Aorta (tissue), 5 donors: ENCODE data around the gene DCP1A. TPM values are rescaled to one million over a fixed set of nuclear protein-coding genes. Genes with fewer than 3 reads are reported as not detected.

Source experiments
- ATAC-seq: fragments of 200-7000 bp; cut with Tn5 transposase; one replicate; pipeline ENCODE4 v1.9.1; 2022; ENCODE audit warnings: moderate library complexity; ENCODE audit not compliant: low FRiP score
- DNase-seq, 2 donors: peaks; one replicate each; pipeline ENCODE4 v3.0.0-alpha.2; 2020
- H3K27ac ChIP-seq, 2 donors: one replicate each; pipeline ENCODE4 v1.5.1; 2013; ENCODE audit warnings: low read length in 2 of 2, mild to moderate bottlenecking in 2 of 2, moderate library complexity in 2 of 2, control low read depth in 1 of 2, inconsistent platforms in 1 of 2, low read depth in 1 of 2
- H3K27me3 ChIP-seq, 2 donors: one replicate each; pipeline ENCODE4 v1.6.1; 2013; ENCODE audit warnings: control low read depth in 1 of 2, low read length in 1 of 2, mild to moderate bottlenecking in 1 of 2, moderate library complexity in 1 of 2; ENCODE audit not compliant: insufficient read depth in 2 of 2, control insufficient read depth in 1 of 2
- H3K36me3 ChIP-seq, 2 donors: one replicate each; pipeline ENCODE4 v1.6.1; 2013; ENCODE audit warnings: control low read depth in 1 of 2, low read length in 1 of 2, mild to moderate bottlenecking in 1 of 2; ENCODE audit not compliant: insufficient read depth in 2 of 2, control insufficient read depth in 1 of 2
- H3K4me1 ChIP-seq, 2 donors: one replicate each; pipeline ENCODE4 v1.6.1; 2013; ENCODE audit warnings: low read length in 2 of 2, control low read depth in 1 of 2, mild to moderate bottlenecking in 1 of 2, moderate library complexity in 1 of 2; ENCODE audit not compliant: insufficient read depth in 2 of 2, control insufficient read depth in 1 of 2
- H3K4me3 ChIP-seq, 2 donors: one replicate each; pipeline ENCODE4 v1.5.1; 2013; ENCODE audit warnings: low read length in 2 of 2, control low read depth in 1 of 2, mild to moderate bottlenecking in 1 of 2
- H3K9me3 ChIP-seq: one replicate; pipeline ENCODE4 v1.6.1; 2013; ENCODE audit warnings: mild to moderate bottlenecking, low read length; ENCODE audit not compliant: control insufficient read depth
- WGBS, 2 donors: extraction: QIAGEN DNeasy Blood & Tissue Kit; methylation state at CpG; one replicate each; pipeline ENCODE4 v1.1.7; 2013; 5-methylcytosine and 5-hydroxymethylcytosine counted together
- intact Hi-C, 2 donors: fragments of 100-400 bp; cut with DNase I; formaldehyde crosslinking; loops; one replicate each; pipeline versions ENCODE4 v1.14.2 to v1.15.0; 2022
- polyA plus RNA-seq, 2 donors: library from polyadenylated mRNA; stranded (reverse); fragments of 200-250 nt; gene quantifications; one replicate each; pipeline ENCODE4 v1.2.3, GENCODE V29; 2013
- total RNA-seq, 2 donors: library from RNA; stranded (reverse); fragmentation: NEBNext Ultra II Directional; extraction: Animal tissue kit (Norgen Biotek cat#: 25700); gene quantifications; one replicate each; pipeline ENCODE4 v1.2.1, GENCODE V29; 2021
- donor health status: healthy with polysubstance abuse.
- donor health status: Bipolar disorder and iron deficiency.
- donor health status: DM: no; HTN: no; CAD: no.
- donor health status: DM: no; HTN: no; CAD: no.
- donor health status: DM: yes; HTN: yes; CAD: no.

The DCP1A gene
- total and polyA plus RNA-seq, 4 donors = 2.5 to 27.0 (median 17.6) TPM

DNA sequence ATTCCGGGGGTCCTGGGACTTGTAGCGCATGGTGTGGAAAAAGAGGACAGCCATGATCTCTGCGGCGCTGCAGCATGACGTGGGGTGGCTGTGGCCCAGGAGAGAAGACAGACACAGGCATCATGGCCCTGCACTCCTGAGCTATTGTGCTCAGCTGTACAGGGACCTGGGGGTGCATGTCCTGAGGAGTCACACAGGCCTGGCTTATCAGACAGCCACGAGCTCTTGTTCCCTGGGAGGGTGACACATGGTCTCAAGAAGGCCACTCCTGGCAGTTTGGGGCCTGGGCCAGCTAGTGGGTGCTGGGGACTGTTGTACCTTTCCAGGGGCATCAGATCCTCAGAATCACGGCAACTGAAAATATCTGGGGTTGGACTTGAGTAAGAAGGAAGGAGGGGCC lies 105.2 kb downstream of the DCP1A start:
- Histone ChIP-seq H3K9me3 (no peaks in the 10 kb centered on the region), H3K27ac (no peak overlapping the region), H3K36me3 (no peaks in the 10 kb centered on the region), H3K4me3 (no peak overlapping the region), H3K27me3 (no peaks in the 10 kb centered on the region), H3K4me1 (no peaks in the 10 kb centered on the region)
- ATAC-seq (no peak), DNase-seq (no peak)
- intact Hi-C loops = no loop called here
- 85 to 88% methylated on average over 7 of the region's 7 CpGs for WGBS, 2 donors

DNA sequence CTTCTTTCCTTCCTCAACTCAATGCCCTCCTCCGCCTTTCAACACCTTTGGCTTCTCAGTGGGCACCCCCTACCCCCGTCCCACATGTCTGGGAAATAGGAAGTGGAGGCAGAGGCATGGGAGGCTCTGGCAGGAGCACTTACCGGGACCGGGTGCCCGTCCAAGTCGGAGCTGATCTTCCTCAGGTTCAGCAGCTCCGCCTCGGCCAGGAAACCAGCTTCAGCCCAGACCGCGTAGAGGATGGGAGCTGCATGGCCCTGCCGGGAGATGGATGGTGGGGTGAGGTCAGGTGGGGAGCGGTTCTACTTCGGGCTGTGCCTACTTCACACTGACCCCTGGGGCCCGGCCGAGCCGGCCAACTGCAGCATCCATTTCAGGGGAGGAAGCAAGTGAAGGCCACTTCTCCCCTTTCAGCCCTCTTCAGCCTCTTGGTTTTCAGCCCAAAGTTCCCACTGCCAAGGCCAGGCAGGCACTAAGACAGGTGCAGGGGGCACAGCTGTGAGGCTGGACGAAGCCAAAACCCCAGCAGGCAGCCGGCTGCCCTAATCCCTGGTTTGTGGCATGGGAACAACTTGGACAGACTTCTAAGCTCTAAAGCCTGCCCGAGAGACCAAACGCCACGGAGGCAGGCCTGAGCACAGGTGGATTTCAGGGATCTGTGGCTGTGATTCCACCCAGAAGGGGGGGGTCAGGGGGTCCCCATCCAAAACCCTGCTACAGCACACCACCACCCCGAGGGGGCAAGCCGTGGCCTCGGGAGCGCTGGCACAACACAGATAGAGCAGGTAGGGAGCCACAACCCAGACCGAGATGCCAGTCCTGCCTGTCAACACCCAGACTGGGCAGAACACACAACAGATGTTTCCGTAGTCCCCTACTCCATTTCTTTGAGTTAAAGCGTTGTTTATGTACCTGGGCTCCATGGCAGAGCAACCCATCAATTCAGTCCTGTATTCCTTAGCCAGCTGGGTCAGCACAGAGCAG lies 106.1 kb downstream of the DCP1A start:
- Histone ChIP-seq H3K9me3 (no peaks in the 10 kb centered on the region), H3K27ac (no peak overlapping the region), H3K27me3 (no peaks in the 10 kb centered on the region), H3K4me3 (no peak overlapping the region), H3K36me3 (no peaks in the 10 kb centered on the region), H3K4me1 (no peaks in the 10 kb centered on the region)
- ATAC-seq = no peak
- intact Hi-C loops = no loop called here
- no peak for DNase-seq
- 93 to 94% methylated on average over 28 of the region's 28 CpGs for WGBS, 2 donors

DNA sequence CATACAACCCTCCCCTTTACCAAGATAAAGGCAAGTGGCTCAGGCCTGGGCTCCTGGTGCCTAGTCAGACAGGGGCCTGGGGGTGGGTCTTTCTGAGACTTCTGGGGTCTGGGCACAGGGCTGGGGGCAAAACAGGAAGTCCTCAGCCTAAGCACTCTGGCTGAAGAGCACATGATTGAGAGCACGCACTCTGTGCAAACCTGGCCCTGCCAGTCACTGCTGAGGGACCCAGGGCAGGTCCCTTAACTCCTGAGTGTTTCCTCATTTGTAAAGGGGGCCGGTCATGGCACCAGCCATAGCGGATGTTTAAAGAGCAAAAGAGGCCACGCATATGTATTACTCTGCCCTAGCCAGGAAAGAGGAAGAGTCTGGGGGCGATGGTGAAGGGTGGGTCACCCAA lies 107.5 kb downstream of the DCP1A start:
- no peaks in the 10 kb centered on the region for H3K27me3 ChIP-seq
- H3K4me1 ChIP-seq = no peaks in the 10 kb centered on the region
- ATAC-seq (no peak), DNase-seq (no peak)
- H3K36me3 ChIP-seq = peaks cover 0 to under 1% of the 10 kb centered on the region in 2 donors
- no peaks in the 10 kb centered on the region for H3K9me3 ChIP-seq
- intact Hi-C loops = loop anchor here in 1 of 2 donors (5.0 kb wide), 1 partner anchor 33 kb away; no protein-coding TSS in a partner anchor
- no peak overlapping the region for H3K27ac ChIP-seq
- 88 to 92% methylated on average over 5 of the region's 5 CpGs for WGBS, 2 donors
- no peak overlapping the region for H3K4me3 ChIP-seq

DNA sequence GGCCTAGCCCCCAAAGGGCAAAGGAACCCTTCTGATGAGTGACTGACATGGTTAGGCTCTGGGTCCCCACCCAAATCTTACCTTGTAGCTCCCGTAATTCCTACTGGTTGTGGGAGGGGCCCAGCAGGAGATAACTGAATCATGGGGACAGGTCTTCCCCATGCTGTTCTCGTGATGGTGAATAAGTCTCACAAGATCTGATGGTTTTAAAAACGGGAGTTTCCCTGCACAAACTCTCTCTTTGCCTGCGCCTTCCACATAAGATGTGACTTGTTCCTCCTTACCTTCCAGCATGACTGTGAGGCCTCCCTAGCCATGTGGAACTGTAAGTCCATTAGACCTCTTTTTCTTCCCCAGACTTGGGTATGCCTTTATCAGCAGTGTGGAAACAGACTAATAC lies 108.5 kb downstream of the DCP1A start:
- Histone ChIP-seq H3K9me3 (no peaks in the 10 kb centered on the region), H3K4me1 (no peaks in the 10 kb centered on the region), H3K27me3 (no peaks in the 10 kb centered on the region), H3K4me3 (no peak overlapping the region), H3K36me3 (peaks cover 0 to 2% of the 10 kb centered on the region in 2 donors), H3K27ac (peak overlapping the region in 1 of 2 donors; percentile 7)
- ATAC-seq (no peak), DNase-seq (no peak)
- intact Hi-C loops = loop anchor here in 1 of 2 donors (5.0 kb wide), 1 partner anchor 33 kb away; no protein-coding TSS in a partner anchor
- 86 to 87% methylated on average over 4 of the region's 4 CpGs for WGBS, 2 donors

DNA sequence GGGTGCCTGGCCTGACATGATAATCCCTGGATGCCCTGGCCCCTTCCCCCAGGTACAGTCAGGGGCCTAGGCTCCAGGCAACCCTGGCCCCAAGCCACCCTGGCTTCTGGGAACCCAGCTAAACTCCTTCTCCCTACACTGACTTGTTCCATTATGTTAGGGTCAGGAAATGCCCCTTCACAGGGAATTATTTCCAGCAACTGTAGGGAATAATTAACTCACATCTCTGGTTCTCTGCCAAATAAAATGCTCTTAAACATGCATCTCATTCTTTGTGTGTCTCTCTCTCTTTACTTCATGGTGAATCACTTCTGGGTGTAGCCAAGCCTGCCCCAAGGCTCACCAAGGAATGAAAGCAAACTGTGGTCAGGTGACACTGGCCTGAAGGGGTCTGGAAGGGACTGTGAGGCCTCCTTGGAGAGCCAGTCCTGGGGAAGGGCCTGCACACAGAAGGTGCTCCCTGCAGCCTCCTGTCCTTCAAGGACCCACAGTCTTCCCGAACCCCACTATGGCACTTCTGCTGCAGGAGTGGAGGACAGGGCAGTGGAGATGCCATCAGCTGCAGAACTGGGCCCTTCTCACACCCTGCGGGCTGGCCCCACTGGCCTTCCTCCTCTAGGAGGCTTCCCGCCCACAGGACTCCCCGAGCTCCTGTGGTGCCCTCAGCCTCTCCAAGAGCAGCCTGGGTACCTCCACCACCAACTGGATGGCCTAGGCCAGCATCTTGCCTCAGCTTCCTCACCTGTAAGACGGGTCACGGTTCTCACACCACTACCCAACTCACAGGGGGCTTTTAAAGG lies 109.1 kb downstream of the DCP1A start:
- no peak for ATAC-seq
- Histone ChIP-seq H3K4me1 (no peaks in the 10 kb centered on the region), H3K36me3 (peaks cover 0 to 2% of the 10 kb centered on the region in 2 donors), H3K9me3 (no peaks in the 10 kb centered on the region), H3K4me3 (no peak overlapping the region), H3K27me3 (no peaks in the 10 kb centered on the region), H3K27ac (peak overlapping the region in 1 of 2 donors; percentile 7)
- WGBS, 2 donors = 87 to 89% methylated on average over 6 of the region's 6 CpGs
- intact Hi-C loops = loop anchor here in 1 of 2 donors (5.0 kb wide), 1 partner anchor 34 kb away; no protein-coding TSS in a partner anchor
- peak in 1 of 2 donors; percentile 45 for DNase-seq

DNA sequence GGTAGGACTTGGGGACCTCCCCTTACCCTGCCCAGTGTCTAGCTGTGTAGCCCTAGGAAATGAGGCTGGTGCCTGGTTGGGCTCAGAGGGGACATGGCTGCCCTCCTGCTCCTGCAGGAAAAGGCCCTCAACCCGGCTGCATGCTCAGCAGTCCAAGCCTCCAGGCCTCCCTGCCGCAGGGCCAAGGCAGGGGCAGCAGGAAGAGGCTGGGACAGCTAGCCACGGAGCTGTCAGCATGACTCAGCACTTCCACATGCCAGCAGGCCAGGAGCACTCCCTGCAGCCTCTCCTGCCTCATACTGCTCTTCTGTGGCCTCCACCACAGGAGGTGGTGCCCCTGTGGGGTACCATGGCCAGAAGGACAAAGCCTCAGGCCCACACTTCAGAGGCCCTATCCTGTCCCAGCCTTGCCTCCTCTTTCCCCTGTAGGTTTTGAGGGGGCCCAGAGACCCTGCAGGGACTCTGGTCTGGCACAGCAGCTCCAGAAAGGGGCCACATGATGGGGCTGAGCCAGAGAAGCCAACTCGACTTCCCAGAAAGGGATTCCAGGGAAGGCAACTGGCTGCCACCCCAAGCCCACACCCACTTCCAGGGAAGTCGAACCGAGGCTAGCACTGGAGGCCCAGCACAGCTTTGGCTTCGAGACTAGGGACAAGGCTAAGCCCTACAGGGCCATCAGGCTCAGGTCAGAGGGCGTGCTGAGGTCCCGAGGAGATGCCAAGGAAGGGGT lies 111.1 kb downstream of the DCP1A start:
- peaks cover 0 to 7% of the 10 kb centered on the region in 2 donors for H3K36me3 ChIP-seq
- WGBS, 2 donors = 48 to 52% methylated on average over 9 of the region's 9 CpGs

DNA sequence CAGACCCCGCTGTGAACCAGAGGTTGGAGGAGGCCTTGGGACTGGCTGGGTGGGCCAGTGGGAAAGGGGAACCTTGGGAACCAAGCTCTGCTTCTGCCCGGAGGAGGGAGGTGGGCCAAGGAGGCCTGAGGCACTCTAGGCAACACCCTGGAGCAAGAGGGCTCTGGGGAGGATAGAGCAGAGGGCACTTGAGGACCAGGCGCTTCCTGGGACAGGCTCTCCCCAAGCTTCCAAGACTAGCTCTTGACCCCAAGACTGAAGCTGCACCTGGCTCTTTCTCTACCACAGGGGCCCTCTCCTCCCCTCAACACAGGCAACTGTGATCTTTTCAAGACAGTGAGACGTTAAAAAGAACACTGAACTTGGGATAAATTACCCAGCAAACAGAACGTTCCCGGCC lies 111.8 kb downstream of the DCP1A start:
- H3K4me3 ChIP-seq = no peak overlapping the region
- no peaks in the 10 kb centered on the region for H3K4me1 ChIP-seq
- H3K27ac ChIP-seq = peak overlapping the region in 1 of 2 donors; percentile 39
- 76 to 83% methylated on average over 6 of the region's 6 CpGs for WGBS, 2 donors
- peaks cover 0 to 7% of the 10 kb centered on the region in 2 donors for H3K36me3 ChIP-seq
- intact Hi-C loops = loop anchor here in 1 of 2 donors (5.0 kb wide), 1 partner anchor 37 kb away; no protein-coding TSS in a partner anchor
- no peak for ATAC-seq
- no peaks in the 10 kb centered on the region for H3K27me3 ChIP-seq
- H3K9me3 ChIP-seq = no peaks in the 10 kb centered on the region
- DNase-seq = peak in 1 of 2 donors; percentile 42

More for the DNA sequence above, 111.1 kb downstream of the DCP1A start:
- ATAC-seq = peak; percentile 92
- Histone ChIP-seq H3K27ac (peak overlapping the region in 1 of 2 donors; percentile 60), H3K27me3 (no peaks in the 10 kb centered on the region), H3K9me3 (no peaks in the 10 kb centered on the region), H3K4me3 (no peak overlapping the region), H3K4me1 (no peaks in the 10 kb centered on the region)
- intact Hi-C loops = loop anchor here in 1 of 2 donors (5.0 kb wide), 1 partner anchor 36 kb away; no protein-coding TSS in a partner anchor
- DNase-seq = peak; percentile 87 to 91

DNA sequence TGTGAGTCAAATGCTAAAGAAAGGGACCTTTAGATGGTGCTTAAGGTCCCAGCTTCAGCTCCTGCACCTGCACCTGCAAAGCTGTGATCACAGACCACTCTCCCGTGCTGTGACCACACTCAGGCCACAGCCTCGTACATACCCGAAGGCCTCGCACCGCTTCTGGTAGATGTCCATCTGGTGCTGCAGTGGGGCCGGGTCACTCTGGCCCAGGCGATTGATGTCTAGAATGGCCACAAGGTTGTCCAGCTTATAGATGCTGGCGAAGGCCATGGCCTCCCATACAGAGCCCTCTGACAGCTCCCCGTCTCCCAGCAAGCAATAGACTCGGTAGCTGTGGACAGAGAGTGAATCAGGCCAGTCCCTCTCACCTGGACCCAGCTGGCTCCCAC lies 112.5 kb downstream of the DCP1A start:
- Histone ChIP-seq H3K9me3 (no peaks in the 10 kb centered on the region), H3K27me3 (no peaks in the 10 kb centered on the region), H3K36me3 (peaks cover 0 to 12% of the 10 kb centered on the region in 2 donors), H3K4me1 (no peaks in the 10 kb centered on the region), H3K27ac (no peak overlapping the region), H3K4me3 (no peak overlapping the region)
- DNase-seq (peak in 1 of 2 donors; percentile 33), ATAC-seq (no peak)
- WGBS, 2 donors = 90 to 96% methylated on average over 10 of the region's 10 CpGs
- intact Hi-C loops = loop anchor here in 1 of 2 donors (5.0 kb wide), 1 partner anchor 37 kb away; no protein-coding TSS in a partner anchor
